Transverse colon (tissue), 3 donors: Measurements from ENCODE around the gene FRAS1.

ENCODE experiments used
- POLR2A ChIP-seq: fragments of 450-650 bp; IDR thresholded peaks from one replicate; pipeline ENCODE4 v1.6.1; 2016; ENCODE audit warnings: antibody characterized with exemption, mild to moderate bottlenecking, moderate library complexity
- TF ChIP-seq, protein P1 (sequence below), 5 experiments: fragments of 200-600 bp in 3 of 5; fragments of 450-650 bp in 2 of 5; sonication (generic) in 3 of 5; IDR thresholded peaks; 1 replicate in 2 of 5; 2 replicates in 3 of 5; pipeline ENCODE4 v1.5.1; 2016 to 2017; ENCODE audit warnings: antibody characterized with exemption in 5 of 5, inconsistent platforms in 3 of 5, mild to moderate bottlenecking in 2 of 5, moderate library complexity in 1 of 5

DNA sequence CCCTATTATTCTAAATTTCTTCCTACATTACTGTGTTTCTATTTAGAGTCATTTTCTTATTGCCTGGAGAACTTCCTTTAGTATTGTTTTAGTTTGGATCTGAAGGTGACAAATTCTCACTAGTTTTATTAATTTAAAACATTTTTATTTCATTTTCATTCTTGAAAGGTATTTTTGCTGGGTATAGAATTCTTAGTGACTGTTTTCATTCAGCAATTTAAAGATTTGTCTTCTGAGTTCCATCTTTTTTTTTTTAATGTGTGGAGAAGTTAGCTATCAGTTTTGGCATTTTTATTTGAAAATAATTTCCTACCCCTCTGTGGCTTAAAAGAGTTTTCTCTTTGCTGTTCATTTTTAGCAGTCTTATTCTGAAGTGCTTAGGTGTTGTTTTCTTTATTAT is 169.2 kb downstream of the FRAS1 start:
- TF ChIP-seq, protein P1, sequence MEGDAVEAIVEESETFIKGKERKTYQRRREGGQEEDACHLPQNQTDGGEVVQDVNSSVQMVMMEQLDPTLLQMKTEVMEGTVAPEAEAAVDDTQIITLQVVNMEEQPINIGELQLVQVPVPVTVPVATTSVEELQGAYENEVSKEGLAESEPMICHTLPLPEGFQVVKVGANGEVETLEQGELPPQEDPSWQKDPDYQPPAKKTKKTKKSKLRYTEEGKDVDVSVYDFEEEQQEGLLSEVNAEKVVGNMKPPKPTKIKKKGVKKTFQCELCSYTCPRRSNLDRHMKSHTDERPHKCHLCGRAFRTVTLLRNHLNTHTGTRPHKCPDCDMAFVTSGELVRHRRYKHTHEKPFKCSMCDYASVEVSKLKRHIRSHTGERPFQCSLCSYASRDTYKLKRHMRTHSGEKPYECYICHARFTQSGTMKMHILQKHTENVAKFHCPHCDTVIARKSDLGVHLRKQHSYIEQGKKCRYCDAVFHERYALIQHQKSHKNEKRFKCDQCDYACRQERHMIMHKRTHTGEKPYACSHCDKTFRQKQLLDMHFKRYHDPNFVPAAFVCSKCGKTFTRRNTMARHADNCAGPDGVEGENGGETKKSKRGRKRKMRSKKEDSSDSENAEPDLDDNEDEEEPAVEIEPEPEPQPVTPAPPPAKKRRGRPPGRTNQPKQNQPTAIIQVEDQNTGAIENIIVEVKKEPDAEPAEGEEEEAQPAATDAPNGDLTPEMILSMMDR (IDR thresholded peaks at IDR 0.05), result no peak
- no peak for TF ChIP-seq POLR2A
